ENCODE measurements around the gene ZFYVE9. TPM values are rescaled to one million over a fixed set of nuclear protein-coding genes. Genes with fewer than 3 reads are reported as not detected.

ZFYVE9 gene
- total and polyA plus RNA-seq, 2 of the 4 experiments (the other 2 are of a cell fraction) = 8.3 to 28.7 TPM

DNA sequence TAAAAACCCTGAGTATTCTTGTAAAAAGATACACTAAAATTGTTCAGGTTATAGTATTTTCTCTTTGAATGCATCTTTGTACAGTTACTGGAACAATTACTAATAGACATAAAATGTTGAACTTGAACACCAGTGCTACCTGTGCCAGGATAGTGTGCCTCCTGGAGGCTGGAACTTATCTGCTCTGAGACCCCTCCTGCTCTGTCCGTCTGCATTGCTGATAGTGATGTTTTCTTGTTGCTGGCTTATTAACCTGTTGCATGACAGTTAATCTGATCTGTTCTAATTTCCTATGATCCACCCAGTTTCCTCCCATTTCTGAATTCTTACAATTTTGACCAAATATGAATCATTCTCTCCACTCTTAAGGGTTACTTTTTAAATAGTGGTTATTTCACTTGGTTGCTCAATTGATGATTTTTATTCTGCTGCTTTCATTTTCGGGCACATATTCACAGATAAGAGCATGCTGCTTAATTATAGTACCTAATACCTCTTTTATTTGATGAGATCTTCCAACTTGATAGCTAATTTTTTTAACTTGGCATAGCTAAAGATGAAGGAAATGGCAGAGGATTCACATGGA lies 122.7 kb downstream of the ZFYVE9 start:
- Histone ChIP-seq H3K14ac (replicated peaks; ENCODE audit: low read depth, low read length) (no peak overlapping the region), H3K27ac (ENCODE audit: insufficient read depth, low read length) (no peak overlapping the region), H3K9me1 (ENCODE audit: insufficient read depth, low read length) (no peaks in the 10 kb centered on the region), H2BK20ac (ENCODE audit: low read depth, low read length) (no peak overlapping the region), H2BK5ac (ENCODE audit: low read depth, low read length, poor library complexity, severe bottlenecking) (no peak overlapping the region), H2AK9ac (replicated peaks; ENCODE audit: low read depth, low read length, poor library complexity) (no peak overlapping the region), H3K23ac (ENCODE audit: low read depth, low read length) (no peak overlapping the region), H3K4me1 (ENCODE audit: control insufficient read depth, insufficient read depth, low read length) (peaks cover 6% of the 10 kb centered on the region), H3K9ac (ENCODE audit: low read depth, low read length) (no peak overlapping the region), H3K56ac (ENCODE audit: extremely low read depth, insufficient read depth, low read length) (no peak overlapping the region), H4K91ac (ENCODE audit: insufficient read depth, low read depth, low read length) (no peak overlapping the region), H2BK15ac (ENCODE audit: low read depth, low read length) (no peak overlapping the region), H2AFZ (replicated peaks; ENCODE audit: low read length, poor library complexity) (no peak overlapping the region), H3K4me2 (ENCODE audit: low read depth, low read length) (no peak overlapping the region), H3K27me3 (ENCODE audit: control insufficient read depth, insufficient read depth, low read length) (no peaks in the 10 kb centered on the region), H3K18ac (ENCODE audit: low read depth, low read length) (no peak overlapping the region), H3K4me3 (ENCODE audit: insufficient read depth, low read depth, low read length) (no peak overlapping the region), H3K79me1 (ENCODE audit: low read depth in 1 of 2, low read length in 2 of 2) (peaks cover 5 to 7% of the 10 kb centered on the region in 2 experiments; a peak in 2 of 4 replicates), H3K9me3 (ENCODE audit: control insufficient read depth, insufficient read depth, low read length) (no peaks in the 10 kb centered on the region), H3K36me3 (ENCODE audit: control insufficient read depth, insufficient read depth, low read length) (no peaks in the 10 kb centered on the region), H3K4ac (ENCODE audit: low read depth, low read length) (no peak overlapping the region), H4K5ac (ENCODE audit: low read depth, low read length) (no peak overlapping the region), H4K8ac (ENCODE audit: low read depth in 2 of 2, low read length in 2 of 2) (no peak overlapping the region), H2BK120ac (ENCODE audit: low read depth, low read length) (no peak overlapping the region), H2AK5ac (ENCODE audit: low read depth, low read length) (no peak overlapping the region), H4K20me1 (ENCODE audit: insufficient read depth, low read length) (no peaks in the 10 kb centered on the region)
- TF ChIP-seq SMC3 (IDR thresholded peaks at IDR 0.05; ENCODE audit: low read depth, low read length) (no peak), FOS (IDR thresholded peaks at IDR 0.05; ENCODE audit: low read depth, low read length) (no peak), CEBPB (IDR thresholded peaks at IDR 0.05; ENCODE audit: low read depth, low read length) (peak; percentile 23; the same call in 1 of the 2 replicates), RFX5 (IDR thresholded peaks at IDR 0.05; ENCODE audit: low read depth, low read length) (no peak)
- dilution Hi-C loops (cut with HindIII; ENCODE audit: low sequenced_read_pairs, unreplicated experiment) (no loop called here), in situ Hi-C loops (cut with MboI; ENCODE audit: low sequenced_read_pairs) (no loop called here), intact Hi-C loops (cut with micrococcal nuclease) (no loop called here)
- ChIA-PET CTCF (no interaction called here), POLR2A (ENCODE audit: unreplicated experiment) (no interaction called here)
- DNase-seq (no peak), ATAC-seq (ENCODE audit: low read depth) (no peak)
- BruUV-seq (replicated peaks) = no TSS peak
- no CpG with 5 or more reads among the region's 2 CpGs for WGBS, 2 experiments (ENCODE audit: extremely low coverage in 2 of 2, insufficient read length in 1 of 2)

Measured in IMR-90 (cell line).